Heart left ventricle (tissue), 13 donors: ENCODE results near the gene CAMTA1.

ENCODE experiments used
- CTCF ChIP-seq, 12 donors: fragments of 200-600 bp; sonication (generic) in 4 of 12; IDR thresholded peaks; one replicate each; pipeline versions ENCODE4 v1.5.0 to v1.8.0; 2018 to 2022; ENCODE audit warnings: antibody characterized with exemption in 12 of 12, mild to moderate bottlenecking in 5 of 12
- POLR2A ChIP-seq, 2 donors: fragments of 450-650 bp; IDR thresholded peaks; one replicate each; pipeline ENCODE4 v1.6.1; 2017; ENCODE audit warnings: antibody characterized with exemption in 2 of 2, mild to moderate bottlenecking in 2 of 2, moderate library complexity in 2 of 2
- donor health status: ischemic (EF 13 %, LVEDD 7.1; RV severe dilation, severe dysfunction).
- donor health status: DM: no; HTN: yes; CAD: no.
- donor health status: DM: no; HTN: no; CAD: no.
- donor health status: ischemic (EF 25% LVEDD 6.9; RV normal size, moderate dysfunction).
- donor health status: ischemic (EF 25% LVEDD 5.7; RV mildly dilated, moderate dysfunction).
- donor health status: ischemic (EF 35%, LVEDD 5.7; RV mildly dilated, moderate dysfunction).
- donor health status: nonischemic (EF 11% LVEDD 7.7; RV severe dilation, severe dysfunction).
- donor health status: DM: yes; HTN: yes; CAD: no.
- donor health status: PGD.
- donor health status: ischemic (EF 29% LVEDD 5.4; RV normal size, mild dysfunction).
- donor health status: nonischemic (EF 23%, LVEDD 6.1; RV moderate dilation, normal function).

- TF ChIP-seq CTCF (IDR thresholded peaks at IDR 0.05), result no peak
- no peak for TF ChIP-seq POLR2A (IDR thresholded peaks at IDR 0.05)
Observed at GRCh38 chr1:6888870-6889269, 103.6 kb downstream of the CAMTA1 start.
